OCI-LY3 (cell line): ENCODE results near the gene PLG.

Experiments used
- EZH2phosphoT487 ChIP-seq: fragments of 200-600 bp; shearing (Covaris generic); IDR thresholded peaks from 2 replicates; pipeline ENCODE4 v1.6.1; 2018; ENCODE audit warnings: antibody characterized with exemption, mixed run types, low read depth
- TF ChIP-seq, protein P1 (sequence below): fragments of 200-600, 300-600 bp; sonication (generic); IDR thresholded peaks from 2 replicates; pipeline ENCODE4 v1.5.1; 2014; ENCODE audit warnings: antibody characterized with exemption, low read length, low read depth

- no peak for TF ChIP-seq EZH2phosphoT487
- TF ChIP-seq, protein P1, sequence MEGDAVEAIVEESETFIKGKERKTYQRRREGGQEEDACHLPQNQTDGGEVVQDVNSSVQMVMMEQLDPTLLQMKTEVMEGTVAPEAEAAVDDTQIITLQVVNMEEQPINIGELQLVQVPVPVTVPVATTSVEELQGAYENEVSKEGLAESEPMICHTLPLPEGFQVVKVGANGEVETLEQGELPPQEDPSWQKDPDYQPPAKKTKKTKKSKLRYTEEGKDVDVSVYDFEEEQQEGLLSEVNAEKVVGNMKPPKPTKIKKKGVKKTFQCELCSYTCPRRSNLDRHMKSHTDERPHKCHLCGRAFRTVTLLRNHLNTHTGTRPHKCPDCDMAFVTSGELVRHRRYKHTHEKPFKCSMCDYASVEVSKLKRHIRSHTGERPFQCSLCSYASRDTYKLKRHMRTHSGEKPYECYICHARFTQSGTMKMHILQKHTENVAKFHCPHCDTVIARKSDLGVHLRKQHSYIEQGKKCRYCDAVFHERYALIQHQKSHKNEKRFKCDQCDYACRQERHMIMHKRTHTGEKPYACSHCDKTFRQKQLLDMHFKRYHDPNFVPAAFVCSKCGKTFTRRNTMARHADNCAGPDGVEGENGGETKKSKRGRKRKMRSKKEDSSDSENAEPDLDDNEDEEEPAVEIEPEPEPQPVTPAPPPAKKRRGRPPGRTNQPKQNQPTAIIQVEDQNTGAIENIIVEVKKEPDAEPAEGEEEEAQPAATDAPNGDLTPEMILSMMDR, result no peak
Measured at GRCh38 chr6:160690458-160690857, 11.6 kb upstream of the PLG start.
